Omental fat pad (tissue), 4 donors: ENCODE measurements around the gene FHOD3. TPM values are rescaled to one million over a fixed set of nuclear protein-coding genes. Genes with fewer than 3 reads are reported as not detected.

Experiments used
- ATAC-seq: fragments of 150-250 bp; one replicate; pipeline ENCODE4 v1.9.1; 2016; ENCODE audit warnings: mild to moderate bottlenecking, moderate library complexity; ENCODE audit not compliant: low FRiP score
- DNase-seq: peaks from one replicate; pipeline ENCODE4 v3.0.0-alpha.2; 2019; ENCODE audit warnings: low spot score
- CTCF ChIP-seq, 3 donors: fragments of 450-650 bp; IDR thresholded peaks; one replicate each; pipeline ENCODE4 v1.5.1; 2016 to 2017; ENCODE audit warnings: antibody characterized with exemption in 3 of 3, mild to moderate bottlenecking in 3 of 3, moderate library complexity in 2 of 3
- total RNA-seq, 4 donors: library from RNA; depleted of rRNA; stranded (reverse); fragments of >200 nt; gene quantifications; one replicate each; pipeline ENCODE4 v1.1.0, GENCODE V29; 2016

Gene FHOD3
- total RNA-seq, 4 donors from 2014 or later, result 0.96 to 3.8 (median 2.3) TPM

- TF ChIP-seq CTCF (IDR thresholded peaks at IDR 0.05), result no peak
- no peak for ATAC-seq
These were observed 292.5 kb downstream of the FHOD3 start for GRCh38 chr18:36589857-36590543.

GRCh38 chr18:36590621-36591580 lies 293.4 kb downstream of the FHOD3 start:
- DNase-seq (no peak), ATAC-seq (no peak)
- TF ChIP-seq CTCF (IDR thresholded peaks at IDR 0.05), result no peak

More at GRCh38 chr18:36589857-36590543, 292.5 kb downstream of the FHOD3 start:
- no peak for DNase-seq

GRCh38 chr18:36592282-36592681 lies 294.8 kb downstream of the FHOD3 start:
- no peak for ATAC-seq
- no peak for TF ChIP-seq CTCF (IDR thresholded peaks at IDR 0.05)

GRCh38 chr18:36593001-36593400 lies 295.5 kb downstream of the FHOD3 start:
- no peak for DNase-seq
- no peak for TF ChIP-seq CTCF (IDR thresholded peaks at IDR 0.05)
- ATAC-seq, result no peak

More at GRCh38 chr18:36592282-36592681, 294.8 kb downstream of the FHOD3 start:
- DNase-seq, result no peak

- TF ChIP-seq CTCF (IDR thresholded peaks at IDR 0.05), result no peak
- no peak for ATAC-seq
- DNase-seq, result no peak
These were observed 296.1 kb downstream of the FHOD3 start for GRCh38 chr18:36593641-36594040.

GRCh38 chr18:36594621-36595020 lies 297.1 kb downstream of the FHOD3 start:
- ATAC-seq (no peak), DNase-seq (no peak)
- TF ChIP-seq CTCF (IDR thresholded peaks at IDR 0.05), result no peak
